Left lung (tissue), 10 donors: ENCODE data around the gene KANK3. TPM values are rescaled to one million over a fixed set of nuclear protein-coding genes. Genes with fewer than 3 reads are reported as not detected.

ENCODE experiments used
- ATAC-seq: fragments of 200-7000 bp; cut with Tn5 transposase; one replicate; pipeline ENCODE4 v1.9.1; 2020; ENCODE audit warnings: moderate library complexity
- DNase-seq, 4 donors: peaks; one replicate each; pipeline ENCODE4 v3.0.0-alpha.2; 2013 to 2020
- H3K27ac ChIP-seq, 2 donors: fragments of 200-600 bp; sonication (generic) in 1 of 2; one replicate each; pipeline versions ENCODE4 v1.5.0 to v1.8.0; 2020 to 2021
- H3K27me3 ChIP-seq, 2 donors: fragments of 200-600 bp; sonication (generic) in 1 of 2; one replicate each; pipeline versions ENCODE4 v1.5.0 to v1.8.0; 2020 to 2021
- H3K36me3 ChIP-seq, 2 donors: fragments of 200-600 bp; sonication (generic) in 1 of 2; one replicate each; pipeline versions ENCODE4 v1.5.0 to v1.8.0; 2020 to 2021
- H3K4me1 ChIP-seq, 2 donors: fragments of 200-600 bp; one replicate each; pipeline ENCODE4 v1.8.0; 2021
- H3K4me3 ChIP-seq, 2 donors: fragments of 200-600 bp; sonication (generic) in 1 of 2; one replicate each; pipeline versions ENCODE4 v1.5.0 to v1.8.0; 2020 to 2021; ENCODE audit warnings: mild to moderate bottlenecking in 1 of 2
- H3K9me3 ChIP-seq, 2 donors: fragments of 200-600 bp; sonication (generic) in 1 of 2; one replicate each; pipeline versions ENCODE4 v1.5.0 to v1.8.0; 2020 to 2021
- intact Hi-C, 2 donors: fragments of 100-400 bp; cut with DNase I; formaldehyde crosslinking; loops; one replicate each; pipeline versions ENCODE4 v1.11.2 to v1.14.2; 2022
- polyA plus RNA-seq, 6 donors: library from polyadenylated mRNA; unstranded; fragments of 120-200 nt; gene quantifications; one replicate each; pipeline ENCODE4 v1.2.1, GENCODE V29; 2013; ENCODE audit not compliant: insufficient read length in 6 of 6
- total RNA-seq, 2 donors: library from RNA; stranded (reverse); fragmentation: NEBNext Ultra II Directional; extraction: Animal tissue kit (Norgen Biotek cat#: 25700); gene quantifications; one replicate each; pipeline ENCODE4 v1.2.1, GENCODE V29; 2021
- TF ChIP-seq, protein P1 (sequence below), 2 donors: fragments of 200-600 bp; sonication (generic) in 1 of 2; IDR thresholded peaks; one replicate each; pipeline versions ENCODE4 v1.5.0 to v1.8.0; 2021; ENCODE audit warnings: antibody characterized with exemption in 2 of 2
- donor health status: DM: no; HTN: yes; CAD: no.
- donor health status: DM: no; HTN: no; CAD: no.

The KANK3 gene
- total and polyA plus RNA-seq, 8 donors = 14.4 to 29.0 (median 15.5) TPM

DNA sequence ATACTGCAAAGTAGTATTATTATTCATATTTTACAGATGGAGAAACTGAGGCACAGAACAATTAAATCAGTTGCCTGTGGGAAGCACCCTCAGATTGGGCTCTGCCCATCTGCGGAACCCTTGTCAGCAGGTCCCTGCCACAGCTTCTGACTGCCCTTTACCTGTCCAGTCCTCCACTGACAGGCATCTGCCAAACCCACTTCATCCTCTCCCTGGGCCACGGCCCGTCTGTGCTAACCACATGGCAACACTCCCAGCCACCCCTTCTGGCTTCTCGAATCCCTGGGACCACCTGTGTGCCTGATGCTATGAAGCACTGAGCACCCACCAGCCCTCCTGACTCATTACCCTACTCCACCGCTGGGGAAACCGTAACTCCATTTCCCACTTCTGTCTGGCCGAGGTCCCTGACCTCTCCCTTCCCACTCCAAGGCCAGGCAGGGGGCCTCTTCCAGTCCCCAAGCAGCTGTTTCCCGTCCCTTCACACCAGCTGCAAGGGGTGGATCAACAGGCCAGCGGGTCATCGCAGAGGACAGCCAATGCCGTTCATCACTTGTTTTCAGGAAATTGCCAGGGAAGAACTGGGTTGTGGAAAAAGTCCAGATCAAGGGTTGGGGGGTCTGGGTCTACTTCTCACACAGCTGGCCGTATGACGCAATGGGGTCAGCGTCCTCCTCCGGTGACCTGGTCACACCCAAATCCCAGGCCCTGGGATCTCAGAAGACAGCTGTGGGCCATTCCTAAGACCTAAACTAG, 2.5 kb downstream of the KANK3 start:
- Histone ChIP-seq H3K27ac (peak overlapping the region in 1 of 2 donors; percentile 94), H3K4me1 (peaks cover 0 to 42% of the 10 kb centered on the region in 2 donors)
- intact Hi-C loops = no loop called here

DNA sequence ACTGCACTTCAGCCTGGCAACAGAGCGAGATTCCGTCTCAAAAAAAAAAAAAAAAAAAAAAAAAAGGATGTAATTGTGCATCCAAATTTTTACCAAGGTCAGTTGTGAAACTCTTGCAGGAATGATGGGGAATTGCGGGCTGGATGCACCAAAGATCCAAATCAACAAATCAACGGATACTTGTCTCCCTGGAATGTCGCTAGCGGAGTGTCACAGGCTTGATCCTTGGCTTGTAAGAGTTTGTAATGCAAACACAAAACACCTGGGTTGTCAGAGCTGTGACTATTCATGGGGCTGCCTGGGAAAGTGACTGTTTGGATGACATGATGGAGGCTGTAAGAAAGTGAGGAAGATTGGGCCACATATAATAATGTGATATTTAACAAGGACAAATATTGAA, 4.2 kb downstream of the KANK3 start:
- Histone ChIP-seq H3K9me3 (no peaks in the 10 kb centered on the region), H3K27ac (no peak overlapping the region), H3K36me3 (no peaks in the 10 kb centered on the region), H3K4me3 (no peak overlapping the region), H3K4me1 (peaks cover 0 to 58% of the 10 kb centered on the region in 2 donors), H3K27me3 (peaks cover 15 to 85% of the 10 kb centered on the region in 2 donors)
- intact Hi-C loops = no loop called here
- no peak for DNase-seq
- TF ChIP-seq, protein P1, sequence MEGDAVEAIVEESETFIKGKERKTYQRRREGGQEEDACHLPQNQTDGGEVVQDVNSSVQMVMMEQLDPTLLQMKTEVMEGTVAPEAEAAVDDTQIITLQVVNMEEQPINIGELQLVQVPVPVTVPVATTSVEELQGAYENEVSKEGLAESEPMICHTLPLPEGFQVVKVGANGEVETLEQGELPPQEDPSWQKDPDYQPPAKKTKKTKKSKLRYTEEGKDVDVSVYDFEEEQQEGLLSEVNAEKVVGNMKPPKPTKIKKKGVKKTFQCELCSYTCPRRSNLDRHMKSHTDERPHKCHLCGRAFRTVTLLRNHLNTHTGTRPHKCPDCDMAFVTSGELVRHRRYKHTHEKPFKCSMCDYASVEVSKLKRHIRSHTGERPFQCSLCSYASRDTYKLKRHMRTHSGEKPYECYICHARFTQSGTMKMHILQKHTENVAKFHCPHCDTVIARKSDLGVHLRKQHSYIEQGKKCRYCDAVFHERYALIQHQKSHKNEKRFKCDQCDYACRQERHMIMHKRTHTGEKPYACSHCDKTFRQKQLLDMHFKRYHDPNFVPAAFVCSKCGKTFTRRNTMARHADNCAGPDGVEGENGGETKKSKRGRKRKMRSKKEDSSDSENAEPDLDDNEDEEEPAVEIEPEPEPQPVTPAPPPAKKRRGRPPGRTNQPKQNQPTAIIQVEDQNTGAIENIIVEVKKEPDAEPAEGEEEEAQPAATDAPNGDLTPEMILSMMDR (IDR thresholded peaks at IDR 0.05) = no peak
- no peak for ATAC-seq

More for the DNA sequence above, 2.5 kb downstream of the KANK3 start:
- ATAC-seq (no peak), DNase-seq (peak in 2 of 4 donors; percentile 71 to 85)
- TF ChIP-seq, protein P1 (IDR thresholded peaks at IDR 0.05) = peak in 1 of 2 donors; percentile 35
- Histone ChIP-seq H3K9me3 (no peaks in the 10 kb centered on the region), H3K27me3 (peaks cover 6 to 84% of the 10 kb centered on the region in 2 donors), H3K4me3 (no peak overlapping the region), H3K36me3 (no peaks in the 10 kb centered on the region)

DNA sequence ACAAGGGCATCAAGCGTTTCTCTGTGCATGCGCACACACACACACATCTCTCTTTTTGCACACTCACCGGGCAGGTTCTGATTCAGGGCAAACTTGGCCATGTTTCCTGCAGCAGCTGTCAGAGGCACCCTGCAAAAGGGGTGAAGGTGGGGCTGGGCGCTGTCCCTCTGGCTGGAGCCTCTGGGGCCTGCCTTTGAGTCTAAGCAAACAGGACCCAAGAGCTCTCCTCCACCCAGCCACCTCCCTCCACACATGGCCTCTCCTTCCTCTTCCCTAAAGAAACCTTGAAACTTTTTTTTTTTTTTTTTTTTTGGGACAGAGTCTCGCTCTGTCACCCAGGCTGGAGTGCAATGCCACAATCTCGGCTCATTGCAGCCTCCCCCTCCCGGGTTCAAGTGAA, 5.3 kb downstream of the KANK3 start:
- intact Hi-C loops = no loop called here
- ATAC-seq = no peak

DNA sequence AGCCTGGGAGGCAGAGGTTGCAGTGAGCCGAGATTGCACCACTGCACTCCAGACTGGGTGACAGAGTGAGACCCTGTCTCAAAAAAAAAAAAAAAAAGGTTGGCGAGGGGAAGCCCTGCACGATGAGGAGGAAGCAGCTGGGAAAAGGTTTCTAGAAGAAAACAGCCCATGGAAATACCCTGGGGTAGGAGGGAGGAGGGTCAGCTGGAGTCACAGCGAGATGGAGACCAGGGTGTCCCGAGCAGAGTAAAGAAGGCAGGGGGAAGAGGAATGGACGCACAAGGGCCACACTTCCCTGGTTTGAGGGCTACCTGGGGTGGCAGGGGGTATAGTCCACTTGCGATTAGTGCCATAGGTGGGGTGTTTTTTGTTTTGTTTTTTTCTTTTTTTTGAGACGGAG, 6.4 kb downstream of the KANK3 start:
- TF ChIP-seq, protein P1 (IDR thresholded peaks at IDR 0.05) = no peak
- H3K36me3 ChIP-seq = no peaks in the 10 kb centered on the region
- no peak overlapping the region for H3K4me3 ChIP-seq
- peaks cover 24 to 80% of the 10 kb centered on the region in 2 donors for H3K27me3 ChIP-seq
- H3K9me3 ChIP-seq = no peaks in the 10 kb centered on the region
- no peak for DNase-seq
- ATAC-seq = no peak
- peaks cover 0 to 51% of the 10 kb centered on the region in 2 donors for H3K4me1 ChIP-seq
- H3K27ac ChIP-seq = peak overlapping the region in 1 of 2 donors; percentile 8
- intact Hi-C loops = no loop called here

More for the DNA sequence above, 5.3 kb downstream of the KANK3 start:
- Histone ChIP-seq H3K27me3 (peaks cover 24 to 85% of the 10 kb centered on the region in 2 donors), H3K9me3 (no peaks in the 10 kb centered on the region), H3K36me3 (no peaks in the 10 kb centered on the region), H3K27ac (no peak overlapping the region), H3K4me3 (no peak overlapping the region), H3K4me1 (peaks cover 0 to 54% of the 10 kb centered on the region in 2 donors)
- TF ChIP-seq, protein P1 (IDR thresholded peaks at IDR 0.05) = no peak
- DNase-seq = no peak

DNA sequence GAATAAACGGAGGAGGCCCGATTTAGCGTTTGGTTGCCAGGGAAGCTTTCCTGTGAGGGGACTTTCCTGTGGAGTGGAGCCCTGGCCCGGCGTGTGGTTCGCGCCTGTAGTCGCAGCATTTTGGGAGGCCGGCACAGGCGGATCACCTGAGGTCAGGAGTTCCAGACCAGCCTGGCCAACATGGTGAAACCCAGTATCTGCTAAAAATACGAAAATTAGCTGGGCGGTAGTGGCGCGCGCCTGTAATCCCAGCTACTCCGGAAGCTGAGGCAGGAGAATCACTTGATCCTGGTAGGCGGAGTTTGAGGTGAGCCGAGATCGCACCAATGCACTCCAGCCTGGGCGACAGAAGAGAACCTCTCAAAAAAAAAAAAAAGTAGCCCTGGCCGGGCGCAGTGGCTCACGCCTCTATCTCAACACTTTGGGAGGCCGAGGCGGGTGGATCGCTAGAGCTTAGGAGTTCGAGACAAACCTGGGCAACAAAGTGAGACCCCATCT, 6.9 kb downstream of the KANK3 start:
- no peak for DNase-seq
- Histone ChIP-seq H3K4me1 (peaks cover 0 to 48% of the 10 kb centered on the region in 2 donors), H3K9me3 (no peaks in the 10 kb centered on the region), H3K4me3 (no peak overlapping the region), H3K27me3 (peaks cover 24 to 75% of the 10 kb centered on the region in 2 donors), H3K27ac (peak overlapping the region in 1 of 2 donors; percentile 18), H3K36me3 (no peaks in the 10 kb centered on the region)
- intact Hi-C loops = no loop called here
- TF ChIP-seq, protein P1 (IDR thresholded peaks at IDR 0.05) = no peak
- peak; percentile 25 for ATAC-seq
